NCI-H1930 (cell line): ENCODE measurements around the gene FOXJ1.

Experiments used
- DNase-seq, 2 experiments: peaks; one replicate each; lab custom pipeline; 2025; lab: John Stamatoyannopoulos, UW

Gene FOXJ1

GRCh38 chr17:76140661-76141211, 309 bp downstream of the FOXJ1 start:
- no peak for DNase-seq

GRCh38 chr17:76139801-76140660, 1.0 kb downstream of the FOXJ1 start:
- no peak for DNase-seq

GRCh38 chr17:76138896-76139752, 1.9 kb downstream of the FOXJ1 start:
- no peak for DNase-seq

GRCh38 chr17:76138234-76138895, 2.7 kb downstream of the FOXJ1 start:
- no peak for DNase-seq

GRCh38 chr17:76137351-76138233, 3.5 kb downstream of the FOXJ1 start:
- no peak for DNase-seq

- DNase-seq: no peak
Measured at GRCh38 chr17:76137001-76137350, 4.1 kb downstream of the FOXJ1 start.

- DNase-seq: no peak
Measured at GRCh38 chr17:76136276-76137000, 4.6 kb downstream of the FOXJ1 start.

- DNase-seq: no peak
Measured at GRCh38 chr17:76135810-76136188, 5.2 kb downstream of the FOXJ1 start.

- DNase-seq: no peak
Measured at GRCh38 chr17:76134911-76135809, 5.9 kb downstream of the FOXJ1 start.

GRCh38 chr17:76132574-76133338, 8.3 kb downstream of the FOXJ1 start:
- no peak for DNase-seq

GRCh38 chr17:76131692-76132573, 9.1 kb downstream of the FOXJ1 start:
- DNase-seq: no peak

GRCh38 chr17:76131051-76131691, 9.9 kb downstream of the FOXJ1 start:
- DNase-seq: no peak

- no peak for DNase-seq
Measured at GRCh38 chr17:76130473-76130872, 10.6 kb downstream of the FOXJ1 start.

- DNase-seq: no peak
Measured at GRCh38 chr17:76125922-76126321, 15.1 kb downstream of the FOXJ1 start.

GRCh38 chr17:76125391-76125675, 15.7 kb downstream of the FOXJ1 start:
- DNase-seq: no peak

- no peak for DNase-seq
Measured at GRCh38 chr17:76124582-76125390, 16.3 kb downstream of the FOXJ1 start.
